GM21423 (cell line): ENCODE results near the gene IRX2.

Experiments
- ATAC-seq: cut with Tn5 transposase; IDR thresholded peaks from one replicate; pipeline ENCODE4 v1.9.1; 2021; ENCODE audit warnings: mild to moderate bottlenecking, moderate library complexity; ENCODE audit not compliant: unreplicated experiment

The IRX2 gene

DNA sequence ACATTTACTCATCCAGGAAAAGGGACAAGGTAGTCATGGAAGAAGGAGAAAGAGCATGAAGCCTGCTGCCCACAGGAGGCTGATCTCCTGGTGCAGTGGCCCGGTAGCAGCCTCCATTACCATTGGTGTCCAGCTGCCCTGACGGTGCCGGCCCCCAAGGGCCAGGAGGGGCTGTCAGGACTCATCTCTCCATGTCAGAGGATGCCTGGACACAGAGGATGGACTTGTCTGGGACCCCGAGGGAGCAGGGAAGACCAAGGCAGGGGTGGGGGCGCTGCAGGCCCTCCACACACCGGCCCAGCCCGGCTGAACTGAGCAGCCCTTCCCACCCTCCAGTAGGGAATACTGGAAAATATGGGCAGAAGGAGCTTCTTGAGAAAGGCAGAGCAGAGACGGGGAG, 52.2 kb downstream of the IRX2 start:
- no peak for ATAC-seq

DNA sequence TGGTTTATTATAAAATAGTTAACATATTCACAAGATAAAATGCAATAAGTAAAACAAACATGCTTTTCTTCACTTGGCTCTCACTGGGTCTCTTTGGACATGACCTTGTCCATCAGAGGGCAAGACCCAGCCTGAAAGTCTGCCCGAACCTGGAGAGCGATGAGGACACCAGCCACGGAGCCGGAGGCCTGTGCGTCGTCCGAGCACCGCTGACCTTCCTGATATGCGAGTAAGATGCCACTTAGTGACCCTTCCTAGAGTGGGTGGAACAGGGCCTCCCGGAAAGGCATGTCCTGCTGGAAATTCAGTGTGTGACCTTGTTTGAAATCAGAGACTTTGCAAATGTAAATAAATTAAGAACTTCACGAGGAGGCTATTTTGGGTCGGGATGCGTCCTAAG, 52.9 kb downstream of the IRX2 start:
- no peak for ATAC-seq

DNA sequence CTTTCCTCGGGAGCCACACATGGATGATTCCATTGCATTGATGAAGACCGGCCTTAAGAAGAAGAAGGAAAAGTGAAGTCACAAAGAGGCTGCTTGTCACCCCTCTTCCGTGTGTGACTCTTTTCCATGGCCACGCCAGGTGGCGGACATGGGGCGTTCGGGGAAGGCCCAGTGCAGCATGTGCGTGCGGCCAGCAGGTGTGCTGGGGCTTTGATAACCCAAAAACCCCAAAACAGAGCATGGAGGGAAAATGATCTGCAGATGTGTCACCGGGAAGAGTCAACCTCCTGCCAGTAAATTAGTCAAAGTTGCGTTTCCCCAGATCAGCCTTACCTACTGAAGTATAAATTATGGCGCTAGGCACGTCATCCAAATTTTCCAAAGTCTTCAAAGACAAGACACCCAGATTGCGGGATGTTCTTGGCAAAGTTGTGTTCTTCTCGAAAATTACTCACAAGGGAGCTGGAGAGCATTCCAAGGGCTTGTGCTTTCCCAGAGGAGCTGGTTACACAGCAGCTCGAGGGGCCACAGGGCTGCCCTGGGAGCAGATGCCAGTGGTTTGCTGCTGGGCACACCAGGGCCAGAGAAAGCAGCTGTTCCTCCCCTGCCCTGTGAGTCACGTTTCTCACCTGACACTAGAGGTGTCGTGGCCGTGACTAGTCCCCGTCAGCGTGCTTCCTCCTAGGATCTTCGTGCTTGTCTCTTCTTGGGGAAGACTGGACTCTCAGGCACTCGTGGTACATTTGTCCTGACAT, 53.9 kb downstream of the IRX2 start:
- ATAC-seq: no peak

DNA sequence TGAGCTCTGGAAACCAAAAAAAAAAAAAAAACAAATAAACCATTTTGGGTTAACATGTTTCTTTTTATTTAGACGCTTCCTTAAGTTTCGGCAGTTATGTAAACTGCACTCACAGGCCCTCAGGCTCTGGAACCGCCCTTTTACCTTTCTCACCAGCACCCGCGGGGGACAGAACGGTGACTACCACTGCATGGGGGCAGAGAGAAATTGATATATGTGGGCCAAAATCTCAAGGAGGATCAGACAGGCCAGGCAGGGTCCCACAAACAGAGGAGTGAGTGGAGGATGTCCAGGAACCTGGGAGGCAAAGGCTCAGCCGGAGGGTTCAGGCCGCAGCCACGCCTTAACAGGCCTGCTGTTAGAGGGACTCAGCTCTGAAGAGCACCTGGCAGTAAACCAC, 54.4 kb downstream of the IRX2 start:
- ATAC-seq: no peak
